PC-9 (cell line): ENCODE data around the gene DNAJC15. TPM values are rescaled to one million over a fixed set of nuclear protein-coding genes. Genes with fewer than 3 reads are reported as not detected.
A peak's percentile ranks its signal among the peaks of the same experiment; 100 is the strongest.

Experiments used
- BruUV-seq: library from RNA; stranded (reverse); fragments of 400-500 nt; replicated peaks from 2 replicates; lab custom pipeline; 2021; lab: Mats Ljungman, UMichigan
- CTCF ChIA-PET: fragments of 300-600 bp; sonication (Branson Sonifier 250); formaldehyde crosslinking; loops from one replicate; lab custom pipeline; 2022; ENCODE audit warnings: antibody characterized with exemption; lab: Charles Lee
- POLR2A ChIA-PET: fragments of 300-600 bp; sonication (Branson Sonifier 250); formaldehyde crosslinking; loops from one replicate; lab custom pipeline; 2022; ENCODE audit warnings: antibody characterized with exemption; ENCODE audit not compliant: unreplicated experiment; lab: Charles Lee
- DNase-seq, 2 experiments: peaks; one replicate each; pipeline versions ENCODE4 v3.0.0 to v3.0.0-alpha.2; 2015 to 2022; ENCODE audit warnings: mixed read lengths in 1 of 2
- H2AFZ ChIP-seq: fragments of 200-600 bp; sonication (generic); 2 replicates; pipeline ENCODE4 v1.8.1; 2017; ENCODE audit warnings: antibody characterized with exemption
- H3F3A ChIP-seq: fragments of 200-600 bp; sonication (generic); 2 replicates; pipeline ENCODE4 v1.8.1; 2017; ENCODE audit warnings: antibody characterized with exemption, mild to moderate bottlenecking, low read depth; ENCODE audit not compliant: insufficient read depth
- H3K27ac ChIP-seq: fragments of 200-600 bp; sonication (generic); 2 replicates; pipeline ENCODE4 v1.6.1; 2016; ENCODE audit warnings: mixed run types
- H3K27me3 ChIP-seq: fragments of 200-600 bp; sonication (generic); 2 replicates; pipeline ENCODE4 v1.6.1; 2016; ENCODE audit warnings: low read depth, mixed run types; ENCODE audit not compliant: insufficient read depth
- H3K36me3 ChIP-seq: fragments of 200-600 bp; sonication (generic); 2 replicates; pipeline ENCODE4 v1.6.1; 2016; ENCODE audit warnings: low read depth, mixed run types
- H3K4me1 ChIP-seq: fragments of 200-600 bp; sonication (generic); replicated peaks from 2 replicates; pipeline ENCODE4 v1.6.1; 2016; ENCODE audit warnings: mixed run types; ENCODE audit not compliant: insufficient read depth
- H3K4me2 ChIP-seq: fragments of 200-600 bp; sonication (generic); 2 replicates; pipeline ENCODE4 v1.6.1; 2017; ENCODE audit warnings: mixed run types
- H3K4me3 ChIP-seq: fragments of 200-600 bp; sonication (generic); 2 replicates; pipeline ENCODE4 v1.6.1; 2016; ENCODE audit warnings: mixed run types
- H3K79me2 ChIP-seq: fragments of 200-600 bp; sonication (generic); 2 replicates; pipeline ENCODE4 v1.6.1; 2017; ENCODE audit warnings: low read depth, mixed run types
- H3K9me2 ChIP-seq: fragments of 200-600 bp; sonication (generic); 2 replicates; pipeline ENCODE4 v1.8.1; 2017; ENCODE audit warnings: mild to moderate bottlenecking; ENCODE audit not compliant: insufficient read depth
- H3K9me3 ChIP-seq: fragments of 200-600 bp; sonication (generic); 2 replicates; pipeline ENCODE4 v1.8.1; 2016; ENCODE audit warnings: low read depth; ENCODE audit not compliant: insufficient read depth
- H4K20me1 ChIP-seq: fragments of 200-600 bp; sonication (generic); 2 replicates; pipeline ENCODE4 v1.8.1; 2017; ENCODE audit not compliant: insufficient read depth
- CTCF ChIP-seq: fragments of 200-600 bp; sonication (generic); conservative IDR thresholded peaks from 2 replicates; pipeline ENCODE4 v1.6.1; 2017; ENCODE audit warnings: mixed run types, antibody characterized with exemption, mild to moderate bottlenecking, moderate library complexity
- EZH2 ChIP-seq: fragments of 200-600 bp; sonication (generic); IDR thresholded peaks from 2 replicates; pipeline ENCODE4 v1.8.0; 2017; ENCODE audit warnings: antibody characterized with exemption, low read depth
- intact Hi-C: fragments of 100-400 bp; cut with micrococcal nuclease; formaldehyde crosslinking; loops from one replicate; pipeline ENCODE4 v1.10.0; 2022; ENCODE audit not compliant: unreplicated experiment
- total RNA-seq: library from RNA; stranded (reverse); gene quantifications from 2 replicates; pipeline ENCODE4 v1.2.3, GENCODE V29; 2021

The DNAJC15 gene
- total RNA-seq, 1 experiment from 2014 or later, result 14.8 TPM

- ChIA-PET CTCF (interaction anchor here (0.6 kb wide), 1 partner anchor 585 kb away, joined by 4 read pairs; no protein-coding TSS in a partner anchor), POLR2A (interaction anchor here (0.7 kb wide), 1 partner anchor 518 kb away, joined by 3 read pairs; no protein-coding TSS in a partner anchor)
- Histone ChIP-seq H3K4me2 (no peak overlapping the region), H3K4me3 (no peak overlapping the region), H3K27me3 (no peaks in the 10 kb centered on the region), H2AFZ (no peak overlapping the region), H3K9me2 (no peaks in the 10 kb centered on the region), H3K36me3 (no peaks in the 10 kb centered on the region), H4K20me1 (no peaks in the 10 kb centered on the region), H3K27ac (no peak overlapping the region), H3F3A (peaks cover 7% of the 10 kb centered on the region; the same call in 1 of the 2 replicates), H3K79me2 (no peaks in the 10 kb centered on the region), H3K9me3 (no peaks in the 10 kb centered on the region), H3K4me1 (peaks cover 11% of the 10 kb centered on the region)
- no peak for DNase-seq
- no TSS peak for BruUV-seq
- TF ChIP-seq EZH2, result no peak
- TF ChIP-seq CTCF, result no peak
- intact Hi-C loops, result no loop called here
Observed at GRCh38 chr13:43146400-43146799, 123.0 kb downstream of the DNAJC15 start.

- DNase-seq, result no peak
- Histone ChIP-seq H3K27ac (no peak overlapping the region), H3K79me2 (no peaks in the 10 kb centered on the region), H3K27me3 (no peaks in the 10 kb centered on the region), H3K36me3 (no peaks in the 10 kb centered on the region), H3K4me3 (no peak overlapping the region), H3K9me3 (no peaks in the 10 kb centered on the region), H3K4me2 (no peak overlapping the region), H3K9me2 (no peaks in the 10 kb centered on the region; the same call in 1 of the 2 replicates), H2AFZ (no peak overlapping the region), H4K20me1 (no peaks in the 10 kb centered on the region), H3K4me1 (peaks cover 26% of the 10 kb centered on the region), H3F3A (peaks cover 8% of the 10 kb centered on the region; the same call in 1 of the 2 replicates)
- no TSS peak for BruUV-seq
- intact Hi-C loops, result loop anchor here (10.0 kb wide), 2 partner anchors 154 to 634 kb away; partner anchors contain the start of gene ENOX1
- ChIA-PET CTCF (no interaction called here), POLR2A (interaction anchor here (0.6 kb wide), 1 partner anchor 423 kb away, joined by 6 read pairs; no protein-coding TSS in a partner anchor)
- TF ChIP-seq EZH2, result no peak
- no peak for TF ChIP-seq CTCF
Observed at GRCh38 chr13:43150369-43151207, 127.2 kb downstream of the DNAJC15 start.

- Histone ChIP-seq H2AFZ (peak overlapping the region; percentile 61; the same call in 1 of the 2 replicates), H3K79me2 (no peaks in the 10 kb centered on the region), H3K9me3 (no peaks in the 10 kb centered on the region), H3K9me2 (no peaks in the 10 kb centered on the region; the same call in 1 of the 2 replicates), H3K4me1 (peaks cover 27% of the 10 kb centered on the region), H3F3A (peaks cover 8% of the 10 kb centered on the region; the same call in 1 of the 2 replicates), H3K36me3 (no peaks in the 10 kb centered on the region), H3K4me3 (peak overlapping the region; percentile 40; the same call in 1 of the 2 replicates), H3K27ac (peak overlapping the region; percentile 87), H4K20me1 (no peaks in the 10 kb centered on the region), H3K4me2 (peak overlapping the region; percentile 77), H3K27me3 (no peaks in the 10 kb centered on the region)
- TF ChIP-seq EZH2, result no peak
- TF ChIP-seq CTCF, result no peak
- BruUV-seq, result no TSS peak
- POLR2A ChIA-PET, result interaction anchor here (0.6 to 0.7 kb wide), 3 partner anchors 110 to 726 kb away, joined by 3 to 4 read pairs (median 4); partner anchors contain the start of genes CCDC122 and LACC1
- intact Hi-C loops, result loop anchor here (1.0 to 10.0 kb wide), 3 partner anchors 151 to 631 kb away; partner anchors contain the start of gene ENOX1
- CTCF ChIA-PET, result interaction anchor here (0.5 kb wide), 1 partner anchor 185 kb away, joined by 3 read pairs; no protein-coding TSS in a partner anchor
- DNase-seq, result peak; percentile 68 to 78
Observed at GRCh38 chr13:43153436-43154090, 130.2 kb downstream of the DNAJC15 start.
